Smooth muscle cell of the brain vasculature (primary cell): ENCODE results near the gene SCRN1.
A peak's percentile ranks its signal among the peaks of the same experiment; 100 is the strongest.

Experiments
- DNase-seq: peaks from one replicate; pipeline ENCODE4 v3.0.0-alpha.2; 2012; ENCODE audit warnings: low read depth, low spot score

Gene SCRN1, protein sequence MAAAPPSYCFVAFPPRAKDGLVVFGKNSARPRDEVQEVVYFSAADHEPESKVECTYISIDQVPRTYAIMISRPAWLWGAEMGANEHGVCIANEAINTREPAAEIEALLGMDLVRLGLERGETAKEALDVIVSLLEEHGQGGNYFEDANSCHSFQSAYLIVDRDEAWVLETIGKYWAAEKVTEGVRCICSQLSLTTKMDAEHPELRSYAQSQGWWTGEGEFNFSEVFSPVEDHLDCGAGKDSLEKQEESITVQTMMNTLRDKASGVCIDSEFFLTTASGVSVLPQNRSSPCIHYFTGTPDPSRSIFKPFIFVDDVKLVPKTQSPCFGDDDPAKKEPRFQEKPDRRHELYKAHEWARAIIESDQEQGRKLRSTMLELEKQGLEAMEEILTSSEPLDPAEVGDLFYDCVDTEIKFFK

DNA sequence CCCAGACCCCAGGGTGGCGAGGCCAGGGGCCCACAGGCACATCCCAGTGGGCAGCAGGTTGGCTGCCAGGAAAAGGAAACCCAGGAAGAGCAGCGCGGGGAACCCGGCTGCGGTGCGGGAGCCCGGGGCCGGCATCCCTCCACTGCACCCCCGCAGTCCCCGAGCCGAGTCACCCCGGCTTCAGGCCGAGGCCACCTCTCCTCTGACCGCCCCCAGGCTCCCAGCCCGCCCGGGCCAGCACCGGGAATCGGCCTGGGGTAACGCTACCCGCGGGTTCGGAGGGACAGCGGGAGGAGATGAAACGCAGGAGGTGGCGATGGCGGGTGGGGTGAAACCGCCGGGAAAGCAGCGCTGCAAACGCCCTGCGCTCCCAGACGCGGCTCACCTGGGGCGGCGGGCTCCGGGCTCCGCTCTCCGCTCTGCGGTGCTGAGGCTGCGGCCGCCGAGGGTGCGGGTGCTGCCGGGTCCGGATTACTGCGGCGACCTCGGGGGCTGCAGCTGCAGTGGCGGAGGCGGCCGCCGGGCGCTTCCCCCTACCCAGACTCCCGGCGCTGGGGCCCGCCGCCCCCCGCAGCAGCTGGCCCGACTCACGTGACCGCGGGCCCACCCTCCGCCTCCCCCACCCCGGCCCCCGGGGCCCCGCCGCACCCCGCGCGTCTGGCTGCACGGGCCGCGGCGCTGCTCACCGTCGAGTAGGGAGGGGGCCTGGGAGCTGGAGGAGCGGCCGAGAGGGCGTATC lies at the start of gene SCRN1:
SCRN1 (minus strand) TSS at position 545 of the 739 bp plus-strand sequence. CDS start 20,734 bp downstream, outside the sequence.
- no peak for DNase-seq

DNA sequence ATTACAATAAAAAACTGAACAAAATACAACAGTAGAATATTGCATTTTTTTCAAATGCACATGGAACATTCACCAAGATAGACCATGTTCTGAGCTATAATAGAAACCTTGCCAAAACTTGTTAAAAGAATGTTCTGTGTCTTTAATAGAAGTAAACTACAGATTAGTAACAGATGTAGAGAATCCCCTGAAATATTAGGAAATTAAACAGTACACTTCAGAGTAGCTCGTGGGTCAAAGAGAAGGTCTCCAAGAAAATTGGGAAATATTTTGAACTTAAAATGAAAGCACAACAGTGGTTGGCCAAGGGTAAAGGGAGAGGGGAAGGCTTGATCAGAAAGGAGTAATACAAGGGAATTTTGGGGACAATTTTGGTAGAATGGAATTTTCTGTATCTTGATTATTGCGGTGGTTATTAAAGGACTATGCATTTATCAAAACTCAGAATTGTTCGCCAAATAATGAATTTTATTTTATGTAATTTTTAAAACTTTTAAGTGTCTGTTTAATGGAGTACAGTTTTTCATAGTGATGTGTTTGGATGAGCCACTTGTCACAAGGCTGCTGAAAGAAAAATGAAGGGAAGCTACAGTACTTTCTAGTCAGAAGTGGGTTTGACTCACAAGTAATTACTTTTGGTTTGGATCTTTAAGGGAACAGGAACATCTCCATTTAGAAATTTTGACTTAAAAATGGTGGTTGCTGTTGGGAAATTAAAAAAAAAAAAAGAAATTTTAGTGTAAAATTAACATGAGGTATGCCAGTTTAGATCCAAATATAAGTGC lies 48.8 kb upstream of the SCRN1 start:
- DNase-seq, result no peak

DNA sequence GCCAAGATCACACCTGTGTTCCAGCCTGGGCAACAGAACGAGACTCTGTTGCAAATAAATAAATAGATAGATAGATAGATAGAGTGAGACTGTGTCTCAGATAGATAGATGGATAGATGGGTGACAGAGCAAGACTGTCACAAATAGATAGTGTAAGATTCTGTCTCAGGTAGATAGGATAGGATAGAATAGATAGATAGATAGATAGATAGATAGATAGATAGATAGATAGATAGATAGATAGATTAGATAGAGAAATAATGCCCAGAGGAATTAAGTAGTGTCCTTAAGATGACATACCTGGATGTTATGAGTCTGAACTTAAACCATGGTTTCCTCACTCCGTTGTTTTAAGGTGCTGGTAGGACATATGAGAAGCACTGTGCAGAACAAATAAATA lies 46.6 kb upstream of the SCRN1 start:
- no peak for DNase-seq

DNA sequence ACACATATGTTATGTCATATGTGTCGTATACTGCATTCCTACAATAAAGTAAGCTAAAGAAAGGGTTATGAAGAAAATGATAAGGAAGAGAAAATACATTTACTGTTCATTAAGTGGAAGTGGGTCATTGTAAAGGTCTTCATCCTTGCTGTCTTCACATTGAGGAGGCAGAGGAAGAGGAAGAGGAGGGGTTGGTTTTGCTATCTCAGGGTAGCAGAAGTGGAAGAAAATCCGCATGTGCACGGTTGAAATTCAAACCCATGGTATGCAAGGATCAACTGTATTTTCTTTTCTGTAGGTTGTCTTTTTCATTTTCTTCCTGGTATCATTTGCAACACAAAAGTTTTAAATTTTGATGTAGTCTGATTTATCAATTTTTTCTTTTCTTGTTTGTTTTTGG lies 44.9 kb upstream of the SCRN1 start:
- no peak for DNase-seq

DNA sequence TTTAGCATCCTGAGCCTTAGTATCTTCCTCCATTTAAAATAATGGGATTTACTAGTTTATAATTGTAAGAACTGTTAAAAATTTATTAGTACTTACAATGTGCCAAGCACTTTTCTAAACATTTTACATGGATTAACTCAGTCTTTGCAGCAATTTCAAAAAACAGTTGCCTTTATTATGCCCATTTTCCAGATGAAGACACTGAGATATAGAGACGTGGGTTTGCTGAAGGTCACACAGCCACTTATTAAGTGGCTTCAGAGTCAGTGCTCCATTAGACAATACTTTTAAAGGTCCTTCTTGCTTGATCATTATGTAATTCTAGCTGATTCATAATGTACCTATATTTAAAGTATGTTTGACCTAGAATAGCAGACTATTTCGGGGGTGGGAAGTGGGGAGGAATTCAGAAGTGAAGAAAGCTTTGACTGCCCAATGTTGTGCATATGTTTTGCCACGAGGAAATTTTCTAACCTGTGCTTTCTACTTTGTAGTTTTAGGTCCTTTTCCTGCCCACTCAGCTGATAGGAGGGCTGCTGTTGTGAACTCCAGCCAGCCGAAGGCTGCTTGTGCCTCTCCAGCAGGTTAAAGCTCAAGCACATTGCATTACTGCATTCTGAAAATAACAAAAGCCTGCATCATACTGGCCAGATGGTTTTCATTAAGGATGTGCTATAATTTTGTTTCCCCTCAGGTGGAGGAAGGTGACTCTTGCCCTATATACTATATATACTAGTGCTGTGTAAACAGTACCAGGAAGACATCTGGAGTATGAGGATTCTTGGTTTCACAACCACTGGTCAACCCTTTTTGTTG lies 42.9 kb upstream of the SCRN1 start:
- DNase-seq, result peak; percentile 37

DNA sequence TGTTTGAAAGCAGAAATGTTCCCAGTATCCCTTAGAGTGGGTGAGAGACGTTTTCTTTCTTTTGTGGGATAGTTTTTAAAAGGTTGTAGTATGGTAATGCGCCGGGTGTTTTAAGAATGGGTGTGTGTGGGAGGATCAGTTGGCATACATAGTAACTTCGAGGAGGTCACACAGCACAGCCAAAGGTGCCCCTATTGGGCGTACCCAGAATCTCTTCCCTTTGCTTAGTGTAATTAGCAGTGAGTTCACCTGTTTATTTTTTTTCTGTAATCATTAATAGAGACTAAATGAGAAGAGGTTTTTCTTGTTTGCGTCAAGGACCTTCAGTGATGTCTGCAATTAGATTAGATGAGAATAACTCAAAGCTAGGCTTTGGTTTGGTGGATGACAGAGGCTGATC lies 40.1 kb upstream of the SCRN1 start:
- no peak for DNase-seq

DNA sequence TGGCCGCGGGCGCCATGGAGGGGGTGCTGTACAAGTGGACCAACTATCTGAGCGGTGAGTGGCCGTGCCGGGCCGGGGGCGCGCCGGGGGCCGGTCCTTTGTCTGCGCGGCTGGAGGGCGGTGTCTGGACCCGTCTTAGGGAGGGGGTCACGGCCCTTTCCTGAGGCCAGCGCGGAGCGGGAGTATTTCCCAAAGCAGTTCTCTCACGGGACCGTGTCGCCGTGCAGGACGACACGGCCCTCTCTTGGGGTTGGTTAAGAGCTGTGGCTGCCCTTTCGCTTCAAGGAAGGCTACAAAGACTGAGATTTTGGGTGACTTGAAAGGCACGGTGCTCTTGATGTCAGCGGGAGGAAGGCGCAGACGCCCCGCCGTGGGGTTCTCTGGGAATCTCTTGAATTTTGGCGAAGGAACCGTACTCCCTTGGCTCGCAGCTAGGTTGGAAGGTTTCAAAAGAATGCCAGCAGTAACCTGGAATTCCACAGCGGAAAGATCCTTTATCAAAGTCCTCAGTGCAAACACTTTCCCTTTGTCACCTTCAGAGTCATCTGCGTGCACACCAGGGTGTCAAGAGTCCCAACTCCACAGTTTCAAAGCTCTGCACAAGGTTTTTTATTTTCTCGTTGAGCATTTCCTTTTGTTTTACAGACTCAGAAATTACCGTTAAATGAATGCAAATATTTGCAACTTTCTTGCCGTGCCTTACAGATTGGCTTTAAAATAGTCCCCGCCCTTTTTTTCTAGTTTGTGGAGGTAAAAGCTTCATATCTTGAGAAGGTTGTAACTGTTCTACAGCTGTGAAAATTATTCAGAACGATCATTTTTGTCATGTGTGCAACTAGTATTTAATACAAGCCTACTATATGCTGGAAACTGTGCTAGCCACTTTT lies 39.4 kb upstream of the SCRN1 start:
- DNase-seq, result no peak

DNA sequence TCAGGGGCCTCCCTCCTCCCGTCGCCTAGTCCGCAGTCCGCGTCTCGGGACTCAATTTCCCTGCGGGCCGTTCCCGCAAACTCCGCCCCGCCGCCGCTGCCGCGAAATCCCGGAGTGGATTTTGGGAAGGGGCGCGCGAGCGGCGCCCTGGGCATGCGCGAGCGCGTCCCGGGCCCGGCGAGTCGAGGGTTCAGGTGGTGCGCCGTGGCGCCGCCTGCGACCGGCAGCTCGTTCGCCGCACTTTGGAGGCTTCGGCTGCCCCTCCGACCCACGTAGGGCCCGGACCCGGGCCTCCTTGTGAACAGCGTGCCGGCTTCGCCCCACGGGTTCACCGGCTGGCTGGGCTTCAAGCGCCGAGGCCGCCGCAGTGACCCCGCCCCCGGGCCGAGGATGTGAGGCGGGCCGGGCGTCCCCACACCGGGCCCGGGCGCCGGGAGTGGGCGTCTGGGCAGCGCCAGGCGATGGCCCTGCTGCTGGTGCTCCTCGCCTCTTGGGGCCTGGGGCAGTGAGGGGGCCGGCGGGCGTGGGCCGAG lies 38.7 kb upstream of the SCRN1 start, which contains the start of gene PLEKHA8:
PLEKHA8 (plus strand) TSS at position 197 of the 533 bp plus-strand sequence. CDS start 351 bp downstream, outside the sequence.
- DNase-seq, result peak; percentile 56

DNA sequence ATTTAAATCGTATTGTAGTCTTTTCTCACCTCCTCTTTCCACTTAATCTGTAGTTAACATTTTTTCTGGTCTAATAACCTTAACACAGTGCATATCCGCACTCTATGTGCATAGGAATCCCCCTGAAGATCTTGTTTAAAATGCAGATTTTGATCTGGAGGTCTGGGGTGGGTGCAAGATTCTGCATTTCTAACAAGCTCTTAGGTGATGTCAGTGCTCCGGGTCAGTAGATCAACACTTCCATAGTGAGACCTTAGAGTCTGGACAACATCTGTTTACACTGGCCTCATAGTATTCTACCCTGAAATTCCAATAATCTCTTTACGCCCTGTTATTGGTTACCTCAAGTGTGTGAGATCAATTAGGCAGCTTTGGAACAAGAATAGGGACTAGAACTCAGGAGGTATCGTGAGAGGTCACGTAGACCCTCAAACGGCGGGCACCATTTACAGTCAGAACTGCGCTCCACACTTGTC lies 38.2 kb upstream of the SCRN1 start:
- no peak for DNase-seq

DNA sequence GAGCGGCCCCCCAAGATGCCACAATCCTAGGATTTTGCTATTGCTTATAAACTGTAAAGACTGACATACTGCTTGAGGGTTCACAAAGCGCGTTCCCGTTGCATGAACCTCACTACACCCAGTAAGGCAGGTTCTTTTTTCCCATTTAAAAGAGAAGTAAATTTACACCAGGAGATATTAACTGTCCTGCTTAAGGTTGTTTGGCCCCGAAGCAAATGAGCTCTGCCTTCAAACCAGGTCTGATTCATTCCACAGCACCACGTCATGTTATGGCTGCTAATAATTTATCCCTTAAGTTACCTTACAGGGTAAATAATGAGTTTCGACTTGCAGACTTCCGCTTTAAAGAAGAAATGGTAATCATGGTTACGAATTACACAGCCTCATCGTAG lies 37.5 kb upstream of the SCRN1 start:
- DNase-seq, result no peak

DNA sequence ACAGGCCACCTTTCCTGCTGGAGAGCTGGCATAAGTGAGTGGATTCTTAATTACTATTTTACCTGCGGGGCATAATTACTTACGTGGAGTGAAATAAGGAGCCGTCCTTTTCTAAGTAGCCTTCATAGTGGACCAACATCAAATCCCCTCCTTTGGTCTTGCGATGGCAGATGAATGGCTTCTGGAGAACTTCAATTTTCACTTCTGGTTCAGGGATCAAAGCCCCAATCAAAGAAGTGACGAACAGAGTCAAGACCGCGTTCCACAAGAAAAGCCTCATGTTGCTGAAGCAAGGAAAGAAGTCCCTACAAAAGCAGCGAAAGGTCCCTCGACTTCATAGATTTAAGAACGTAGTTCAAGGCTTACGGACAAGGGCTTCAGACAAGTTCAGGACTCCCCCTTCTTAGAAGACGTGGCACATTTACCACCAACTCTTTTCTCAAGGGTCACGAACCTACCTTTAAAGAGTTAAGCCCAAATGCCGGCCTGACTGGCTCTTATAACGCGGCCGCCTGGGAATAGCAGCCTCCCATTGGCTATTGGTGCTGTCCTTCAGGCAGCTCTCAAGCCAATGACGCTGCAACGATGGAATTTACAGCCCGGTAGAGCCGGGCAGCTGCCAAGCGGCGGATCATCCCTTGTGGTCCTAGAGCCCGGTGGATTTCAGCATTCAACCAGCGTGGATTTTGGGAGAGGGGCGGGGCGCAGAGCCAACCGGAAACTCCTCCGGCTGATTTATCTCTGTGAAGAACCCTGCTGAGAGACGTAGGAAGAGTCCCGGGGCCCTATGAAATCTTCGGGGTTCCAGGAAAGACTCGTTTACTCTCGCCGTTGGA lies 36.8 kb upstream of the SCRN1 start, which contains the start of gene FKBP14:
FKBP14 (minus strand) TSS at position 474 of the 836 bp plus-strand sequence; CDS start at position 280, 194 bp downstream.
- DNase-seq, result peak; percentile 99

DNA sequence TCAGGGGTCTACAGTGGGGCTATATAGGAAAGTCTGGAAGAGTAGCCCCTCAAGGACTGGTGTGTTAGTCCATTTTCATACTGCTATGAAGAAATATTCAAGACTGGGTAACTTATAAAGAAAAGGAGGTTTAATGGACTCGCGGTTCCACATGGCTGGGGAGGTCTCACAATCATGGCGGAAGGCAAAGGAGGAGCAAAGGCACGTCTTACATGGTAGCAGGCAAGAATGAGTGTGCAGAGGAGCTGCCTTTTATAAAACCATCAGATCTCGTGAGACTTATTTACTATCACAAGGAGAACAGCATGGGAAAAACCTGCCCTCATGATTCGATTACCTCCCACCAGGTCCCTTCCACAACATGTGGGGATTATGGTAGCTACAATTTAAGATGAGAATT lies 33.9 kb upstream of the SCRN1 start:
- DNase-seq, result no peak

DNA sequence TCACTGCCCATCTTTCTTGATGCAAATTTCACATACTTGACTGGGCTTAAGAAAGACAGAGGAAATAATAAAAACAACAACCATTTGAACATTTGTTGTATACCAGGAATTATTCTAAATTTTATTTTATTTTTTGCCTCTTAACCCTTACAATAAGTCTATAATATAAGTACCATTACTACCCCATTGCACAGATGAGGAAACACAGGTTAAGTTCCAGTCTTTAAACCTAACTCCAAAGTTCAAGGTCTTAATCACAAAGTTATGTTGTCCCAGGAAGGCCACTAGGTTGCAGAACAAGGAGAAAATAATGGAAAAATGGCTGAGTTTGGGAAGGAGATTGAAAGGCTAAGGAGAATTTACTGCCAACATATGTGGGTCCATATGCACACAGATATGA lies 33.4 kb upstream of the SCRN1 start:
- no peak for DNase-seq

DNA sequence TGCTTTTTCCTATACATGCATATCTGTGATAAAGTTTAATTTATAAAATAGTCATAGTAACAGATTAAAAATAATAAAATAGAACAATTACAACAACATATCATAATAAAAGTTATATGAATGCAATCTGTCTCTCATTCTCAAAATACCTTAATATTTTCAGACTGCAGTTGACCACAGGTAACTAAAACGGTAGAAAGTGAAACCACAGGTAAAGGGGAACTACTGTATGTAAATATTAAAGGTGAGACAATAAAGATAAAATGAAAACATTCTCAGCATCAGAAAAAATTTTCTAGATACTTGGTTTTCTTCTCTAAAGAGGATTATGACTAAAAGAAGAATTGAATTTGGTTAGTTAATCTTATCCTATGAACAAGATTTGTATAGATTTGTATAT lies 30.9 kb upstream of the SCRN1 start:
- DNase-seq, result no peak

DNA sequence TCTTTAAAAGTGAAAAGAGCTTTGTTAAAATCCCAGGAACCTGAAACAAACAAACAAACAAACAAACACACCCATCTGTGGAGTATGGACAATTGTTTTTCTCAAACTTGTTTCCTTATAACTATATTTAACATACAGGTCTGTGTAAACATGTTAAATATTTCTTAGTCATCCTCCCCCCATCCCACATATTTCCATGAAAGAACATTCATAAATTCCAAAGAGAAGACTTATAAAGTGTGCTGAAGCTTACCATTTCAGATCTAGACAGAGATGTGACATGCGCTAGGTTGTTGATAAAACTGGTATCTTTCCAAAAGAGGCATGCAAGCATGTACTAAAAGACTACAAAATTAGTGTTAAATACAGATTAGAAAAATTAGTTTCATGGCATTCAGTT lies 30.4 kb upstream of the SCRN1 start:
- DNase-seq, result no peak

DNA sequence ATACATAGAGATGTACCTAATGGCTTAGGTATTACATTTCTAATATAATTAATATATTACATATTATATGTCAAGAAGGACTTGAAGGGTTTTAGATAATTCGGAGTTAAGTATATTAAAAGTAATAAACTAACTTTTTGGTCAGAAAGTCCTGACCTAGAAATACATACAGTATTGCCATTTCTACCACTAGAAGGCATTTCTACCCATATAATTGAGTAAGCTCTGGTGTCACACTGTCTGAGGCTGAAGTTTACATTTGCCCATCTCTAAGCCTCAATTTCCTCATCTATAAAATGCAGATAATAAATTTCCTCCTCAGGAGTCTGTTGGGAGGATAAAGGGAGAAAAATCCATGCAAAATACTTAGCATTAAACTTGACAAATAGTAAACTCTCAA lies 29.8 kb upstream of the SCRN1 start:
- DNase-seq, result no peak

DNA sequence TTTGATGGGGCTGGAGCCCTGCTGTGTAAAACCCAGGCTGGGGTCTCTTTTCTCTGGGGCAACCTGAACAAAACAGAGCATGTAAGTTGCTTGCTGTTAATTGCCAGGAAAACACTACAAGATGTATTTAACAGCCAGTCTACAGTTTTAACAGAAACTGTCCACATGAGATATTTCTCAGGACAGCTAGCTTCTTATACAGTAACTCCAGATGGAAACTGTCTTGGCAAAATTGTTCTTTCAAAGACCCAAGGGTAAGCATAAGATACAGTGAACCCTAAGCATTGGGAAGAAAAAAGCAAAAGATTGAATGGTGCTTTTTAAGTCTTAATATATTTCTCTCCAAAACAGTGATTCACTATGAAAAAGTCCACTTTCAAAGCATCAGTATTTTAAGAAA lies 28.9 kb upstream of the SCRN1 start:
- DNase-seq, result no peak

DNA sequence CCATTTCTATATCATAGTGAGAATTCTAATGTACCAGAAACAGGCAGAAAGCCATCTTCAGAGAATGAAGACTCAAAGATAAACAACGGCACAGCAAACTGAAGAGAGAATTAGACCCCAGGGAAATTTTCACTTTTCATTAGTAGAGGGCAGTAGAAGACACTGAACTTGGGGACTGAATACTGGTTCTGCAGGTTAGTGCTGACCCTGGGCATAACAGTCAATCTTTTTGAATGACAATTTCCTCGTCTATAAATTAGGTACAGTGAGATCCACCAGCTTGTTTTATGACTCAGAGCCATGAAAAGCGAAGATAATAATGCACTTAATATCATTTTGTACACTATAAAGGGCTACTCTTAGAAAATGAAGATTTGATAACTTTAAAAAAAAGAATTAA lies 23.2 kb upstream of the SCRN1 start:
- DNase-seq, result no peak

DNA sequence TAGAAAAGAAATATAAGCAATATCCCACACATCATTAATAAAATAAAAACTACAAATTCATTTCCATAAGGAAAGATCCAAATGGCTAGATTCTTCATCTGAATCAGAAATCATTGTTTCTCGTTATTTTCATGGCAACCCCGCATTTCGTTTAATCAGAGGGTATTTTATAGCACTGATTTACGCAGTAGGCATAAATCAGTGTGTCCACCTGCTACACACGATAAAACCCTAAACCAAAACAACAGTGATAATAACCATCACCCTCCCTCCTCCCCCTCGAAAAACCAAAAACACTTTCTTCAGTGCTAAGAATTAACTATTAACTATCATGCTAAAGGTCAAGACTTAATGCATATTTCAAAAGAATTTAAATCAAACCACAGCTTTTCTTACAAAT lies 20.4 kb upstream of the SCRN1 start:
- no peak for DNase-seq
